ENCODE measurements around the gene LIN7C. TPM values are rescaled to one million over a fixed set of nuclear protein-coding genes. Genes with fewer than 3 reads are reported as not detected.

The LIN7C gene
- total RNA-seq, 2 experiments from 2014 or later, result 19.7 to 31.6 TPM

DNA sequence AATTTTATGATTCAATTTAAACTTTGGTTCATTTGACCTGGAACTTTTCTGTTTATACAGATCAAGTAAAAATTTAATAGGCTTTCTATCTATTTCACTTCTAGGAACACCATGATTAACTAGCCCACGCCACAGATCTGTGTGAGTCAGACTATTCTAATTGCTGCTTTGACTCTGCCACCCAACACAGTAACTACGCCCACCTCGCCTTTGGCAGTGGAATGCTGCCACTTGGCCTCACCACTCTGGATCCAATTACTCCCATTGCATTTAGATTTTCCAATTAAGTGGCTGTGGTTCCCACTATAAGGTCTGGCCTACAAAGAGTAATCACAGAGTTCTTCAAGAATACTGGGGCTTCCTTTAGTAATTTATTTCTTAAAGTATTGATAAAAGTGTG lies 46.6 kb upstream of the LIN7C start:
- intact Hi-C loops (cut with micrococcal nuclease; ENCODE audit: unreplicated experiment), result no loop called here
- H3K9me3 ChIP-seq (ENCODE audit: low read length), result no peaks in the 10 kb centered on the region
- TF ChIP-seq CTCF (conservative IDR thresholded peaks at IDR 0.05; ENCODE audit: low read length), result no peak
- no peak for TF ChIP-seq EZH2phosphoT487 (IDR thresholded peaks at IDR 0.05; ENCODE audit: borderline replicate concordance, low read depth, low read length)
- no peak overlapping the region for H2AFZ ChIP-seq (ENCODE audit: low read length)
- H3K4me2 ChIP-seq (ENCODE audit: low read length), result no peak overlapping the region
- BruUV-seq (replicated peaks), result no TSS peak
- H3K27ac ChIP-seq (ENCODE audit: low read depth, low read length, poor library complexity, severe bottlenecking), result no peak overlapping the region
- no peaks in the 10 kb centered on the region for H3K36me3 ChIP-seq (ENCODE audit: insufficient read depth, low read length)
- no peak for DNase-seq (ENCODE audit: low spot score)
- H4K20me1 ChIP-seq (ENCODE audit: insufficient read depth, low read length), result no peaks in the 10 kb centered on the region
- H3K79me2 ChIP-seq (ENCODE audit: insufficient read depth, low read depth, low read length), result no peaks in the 10 kb centered on the region
- POLR2A ChIA-PET, result no interaction called here
- no peaks in the 10 kb centered on the region for H3K4me1 ChIP-seq (ENCODE audit: insufficient read depth, low read length, poor library complexity, severe bottlenecking)
- CTCF ChIA-PET (ENCODE audit: unreplicated experiment), result no interaction called here
- no peak overlapping the region for H3K4me3 ChIP-seq (ENCODE audit: low read depth, low read length, poor library complexity, severe bottlenecking)
- H3K9me2 ChIP-seq (ENCODE audit: insufficient read depth, low read length), result 0 out of 2 replicates have a peak, but pooled peaks cover 3% of the 10 kb centered on the region

GRCh38 chr11:27552341-27552740 lies 45.8 kb upstream of the LIN7C start:
- ChIA-PET CTCF (ENCODE audit: unreplicated experiment) (no interaction called here), POLR2A (interaction anchor here (0.6 kb wide), 1 partner anchor 841 kb away, joined by 3 read pairs; no protein-coding TSS in a partner anchor)
- Histone ChIP-seq H2AFZ (ENCODE audit: low read length) (no peak overlapping the region), H3K27ac (ENCODE audit: low read depth, low read length, poor library complexity, severe bottlenecking) (no peak overlapping the region), H4K20me1 (ENCODE audit: insufficient read depth, low read length) (no peaks in the 10 kb centered on the region), H3K4me3 (ENCODE audit: low read depth, low read length, poor library complexity, severe bottlenecking) (no peak overlapping the region), H3K9me3 (ENCODE audit: low read length) (no peaks in the 10 kb centered on the region), H3K79me2 (ENCODE audit: insufficient read depth, low read depth, low read length) (no peaks in the 10 kb centered on the region), H3K4me1 (ENCODE audit: insufficient read depth, low read length, poor library complexity, severe bottlenecking) (no peaks in the 10 kb centered on the region), H3K36me3 (ENCODE audit: insufficient read depth, low read length) (no peaks in the 10 kb centered on the region), H3K4me2 (ENCODE audit: low read length) (no peak overlapping the region), H3K9me2 (ENCODE audit: insufficient read depth, low read length) (no peaks in the 10 kb centered on the region)
- BruUV-seq (replicated peaks), result no TSS peak
- no peak for DNase-seq (ENCODE audit: low spot score)
- intact Hi-C loops (cut with micrococcal nuclease; ENCODE audit: unreplicated experiment), result no loop called here
- TF ChIP-seq EZH2phosphoT487 (IDR thresholded peaks at IDR 0.05; ENCODE audit: borderline replicate concordance, low read depth, low read length) (no peak), CTCF (conservative IDR thresholded peaks at IDR 0.05; ENCODE audit: low read length) (no peak)

DNA sequence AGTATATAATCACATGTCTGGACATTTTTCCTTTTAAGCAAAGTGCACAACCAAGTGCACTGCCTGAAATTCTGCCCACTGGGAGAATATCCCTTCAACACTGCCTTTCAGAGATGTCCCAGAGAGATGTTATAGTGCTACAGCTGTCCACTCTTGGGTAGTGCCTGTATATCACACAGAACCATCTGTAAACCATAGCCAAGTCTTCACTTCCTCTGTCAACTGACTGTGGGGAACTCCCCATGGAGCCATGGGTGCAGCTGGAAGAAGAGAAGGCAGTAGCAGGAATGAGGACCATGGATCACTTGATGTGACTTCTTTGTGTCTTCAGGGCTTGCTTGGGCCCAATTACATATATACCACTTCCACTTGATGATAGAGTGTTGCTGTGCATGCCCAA lies 44.6 kb upstream of the LIN7C start:
- Histone ChIP-seq H3K27ac (ENCODE audit: low read depth, low read length, poor library complexity, severe bottlenecking) (no peak overlapping the region), H3K36me3 (ENCODE audit: insufficient read depth, low read length) (no peaks in the 10 kb centered on the region), H3K4me1 (ENCODE audit: insufficient read depth, low read length, poor library complexity, severe bottlenecking) (peaks cover under 1% of the 10 kb centered on the region), H3K79me2 (ENCODE audit: insufficient read depth, low read depth, low read length) (no peaks in the 10 kb centered on the region), H3K4me2 (ENCODE audit: low read length) (no peak overlapping the region), H2AFZ (ENCODE audit: low read length) (no peak overlapping the region), H3K4me3 (ENCODE audit: low read depth, low read length, poor library complexity, severe bottlenecking) (no peak overlapping the region), H3K9me3 (ENCODE audit: low read length) (no peaks in the 10 kb centered on the region), H4K20me1 (ENCODE audit: insufficient read depth, low read length) (no peaks in the 10 kb centered on the region), H3K9me2 (ENCODE audit: insufficient read depth, low read length) (no peaks in the 10 kb centered on the region)
- POLR2A ChIA-PET, result interaction anchor here (0.7 kb wide), 1 partner anchor 146 kb away, joined by 3 read pairs; no protein-coding TSS in a partner anchor
- intact Hi-C loops (cut with micrococcal nuclease; ENCODE audit: unreplicated experiment), result no loop called here
- no peak for DNase-seq (ENCODE audit: low spot score)
- CTCF ChIA-PET (ENCODE audit: unreplicated experiment), result no interaction called here
- no TSS peak for BruUV-seq (replicated peaks)
- TF ChIP-seq CTCF (conservative IDR thresholded peaks at IDR 0.05; ENCODE audit: low read length), result no peak
- TF ChIP-seq EZH2phosphoT487 (IDR thresholded peaks at IDR 0.05; ENCODE audit: borderline replicate concordance, low read depth, low read length), result no peak
